SH-SY5Y (cell line): ENCODE results near the gene OSMR.

Experiments used
- GATA2 ChIP-seq: IDR thresholded peaks from 2 replicates; pipeline ENCODE4 v1.6.1; 2011; ENCODE audit warnings: mild to moderate bottlenecking, low read depth, low read length
- GATA3 ChIP-seq: IDR thresholded peaks from 2 replicates; pipeline ENCODE4 v1.6.1; 2011; ENCODE audit warnings: low read depth, mild to moderate bottlenecking, low read length, moderate library complexity

GRCh38 chr5:38938424-38938823 is 92.6 kb downstream of the OSMR start:
- TF ChIP-seq GATA2 (no peak), GATA3 (no peak)
